HG03139 (cell line): ENCODE measurements around the gene TMEM256.
A peak's percentile ranks its signal among the peaks of the same experiment; 100 is the strongest.

Experiments
- ATAC-seq: cut with Tn5 transposase; IDR thresholded peaks from one replicate; pipeline ENCODE4 v1.9.1; 2021; ENCODE audit not compliant: unreplicated experiment

Gene TMEM256

GRCh38 chr17:7403977-7404736 is at the start of gene TMEM256:
TSS of gene TMEM256 (minus strand) at chr17:7404097. CDS start at chr17:7404084, 13 bp downstream.
- peak; percentile 89 for ATAC-seq

- no peak for ATAC-seq
Measured at GRCh38 chr17:7448461-7448860, 44.6 kb upstream of the TMEM256 start.

GRCh38 chr17:7445619-7445968 is 41.7 kb upstream of the TMEM256 start:
- ATAC-seq: no peak

- no peak for ATAC-seq
Measured at GRCh38 chr17:7444682-7445618, 41.1 kb upstream of the TMEM256 start, which contains the start of gene CHRNB1. TSS of gene CHRNB1 (plus strand) at chr17:7445061. CDS start at chr17:7445128, 67 bp downstream.

GRCh38 chr17:7443499-7444485 is 39.9 kb upstream of the TMEM256 start:
- ATAC-seq: no peak

- no peak for ATAC-seq
Measured at GRCh38 chr17:7442142-7442541, 38.2 kb upstream of the TMEM256 start.

- no peak for ATAC-seq
Measured at GRCh38 chr17:7441266-7441665, 37.4 kb upstream of the TMEM256 start.

GRCh38 chr17:7440834-7441195 is 36.9 kb upstream of the TMEM256 start:
- ATAC-seq: no peak

GRCh38 chr17:7440113-7440833 is 36.4 kb upstream of the TMEM256 start:
- ATAC-seq: no peak

GRCh38 chr17:7439462-7440112 is 35.7 kb upstream of the TMEM256 start, which contains the start of gene FGF11:
TSS of gene FGF11 (plus strand) at chr17:7439512. CDS start at chr17:7439621, 109 bp downstream.
- ATAC-seq: no peak

- no peak for ATAC-seq
Measured at GRCh38 chr17:7438656-7439460, 35.0 kb upstream of the TMEM256 start.

- ATAC-seq: no peak
Measured at GRCh38 chr17:7437950-7438614, 34.2 kb upstream of the TMEM256 start.

GRCh38 chr17:7437369-7437863 is 33.5 kb upstream of the TMEM256 start:
- no peak for ATAC-seq

GRCh38 chr17:7436556-7437368 is 32.9 kb upstream of the TMEM256 start:
- ATAC-seq: no peak

GRCh38 chr17:7435676-7436555 is 32.0 kb upstream of the TMEM256 start:
- ATAC-seq: peak; percentile 20

- ATAC-seq: no peak
Measured at GRCh38 chr17:7432296-7432695, 28.4 kb upstream of the TMEM256 start.
